ENCODE data around the gene FOXP1.

FOXP1 gene

GRCh38 chr3:71307991-71308697 lies 275.4 kb downstream of the FOXP1 start:
- H3K27me3 ChIP-seq (replicated peaks; ENCODE audit: control insufficient read depth, insufficient read depth, low read length) = no peaks in the 10 kb centered on the region
- H3K36me3 ChIP-seq (ENCODE audit: control insufficient read depth, insufficient read depth, low read length, severe bottlenecking) = no peaks in the 10 kb centered on the region
- H3K9ac ChIP-seq (ENCODE audit: low read length) = no peak overlapping the region
- H3K4me1 ChIP-seq (ENCODE audit: control insufficient read depth, insufficient read depth, low read length) = peaks cover 22% of the 10 kb centered on the region
- no peaks in the 10 kb centered on the region for H3K9me3 ChIP-seq (ENCODE audit: control insufficient read depth, low read length)
- no peak for DNase-seq (ENCODE audit: low read depth)
- no peak overlapping the region for H3K4me3 ChIP-seq (ENCODE audit: low read length)

DNA sequence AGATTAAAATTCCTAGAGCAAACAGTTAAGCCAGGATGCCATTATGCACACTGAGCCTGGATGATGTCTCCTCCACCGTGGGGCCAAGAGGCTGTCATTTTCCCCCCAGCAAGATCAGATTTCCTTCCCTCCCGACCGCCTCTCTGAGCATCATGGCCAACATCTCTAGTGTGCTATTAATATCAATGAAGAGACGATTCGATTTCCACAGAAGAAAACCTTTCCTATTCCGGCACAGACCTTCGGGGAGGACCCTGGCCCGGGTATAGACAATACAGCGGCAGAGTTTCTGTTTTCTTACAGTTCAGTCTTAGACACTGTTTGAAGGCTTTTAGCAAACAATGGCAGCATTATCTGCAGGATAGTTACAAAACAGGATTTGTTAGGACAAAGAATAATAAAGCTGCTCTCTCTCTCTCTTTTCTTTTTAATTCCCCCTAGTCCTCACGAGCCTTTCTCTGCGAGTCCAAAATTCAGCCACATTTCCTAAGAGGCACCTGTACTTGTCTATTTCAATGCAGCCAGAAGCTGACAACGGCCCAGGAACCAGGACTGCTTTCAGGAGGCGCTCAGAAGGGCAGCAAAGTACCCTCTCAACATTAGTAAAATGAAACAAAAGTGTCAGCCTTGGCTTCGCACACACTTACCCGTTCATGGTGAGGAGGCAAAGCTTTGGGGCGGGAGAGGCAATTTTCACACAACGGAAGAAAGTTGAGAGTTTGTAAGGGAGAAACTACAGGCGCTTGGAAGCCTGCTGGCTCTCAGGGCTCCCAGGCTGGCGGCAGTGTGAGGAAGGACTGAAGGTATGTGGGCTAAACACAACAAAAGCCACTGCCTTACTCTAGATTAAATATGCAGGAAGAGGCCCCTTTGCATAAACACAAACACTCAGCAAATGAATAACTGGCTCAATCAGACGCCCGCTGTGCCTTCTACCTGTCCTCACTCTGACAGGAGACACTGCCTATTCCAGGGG lies 278.0 kb downstream of the FOXP1 start:
- Histone ChIP-seq H3K36me3 (ENCODE audit: control insufficient read depth, insufficient read depth, low read length, severe bottlenecking) (no peaks in the 10 kb centered on the region), H3K4me3 (ENCODE audit: low read length) (peak overlapping the region; percentile 73), H3K9ac (ENCODE audit: low read length) (peak overlapping the region; percentile 33), H3K27me3 (replicated peaks; ENCODE audit: control insufficient read depth, insufficient read depth, low read length) (no peaks in the 10 kb centered on the region), H3K4me1 (ENCODE audit: control insufficient read depth, insufficient read depth, low read length) (peaks cover 18% of the 10 kb centered on the region), H3K9me3 (ENCODE audit: control insufficient read depth, low read length) (no peaks in the 10 kb centered on the region)
- DNase-seq (ENCODE audit: low read depth) = peak; percentile 42

GRCh38 chr3:71304684-71305083 lies 278.8 kb downstream of the FOXP1 start:
- H3K27me3 ChIP-seq (replicated peaks; ENCODE audit: control insufficient read depth, insufficient read depth, low read length) = no peaks in the 10 kb centered on the region
- H3K9me3 ChIP-seq (ENCODE audit: control insufficient read depth, low read length) = no peaks in the 10 kb centered on the region
- H3K9ac ChIP-seq (ENCODE audit: low read length) = peak overlapping the region; percentile 33
- peaks cover 12% of the 10 kb centered on the region for H3K4me1 ChIP-seq (ENCODE audit: control insufficient read depth, insufficient read depth, low read length)
- peak overlapping the region; percentile 73 for H3K4me3 ChIP-seq (ENCODE audit: low read length)
- peak; percentile 58 for DNase-seq (ENCODE audit: low read depth)
- no peaks in the 10 kb centered on the region for H3K36me3 ChIP-seq (ENCODE audit: control insufficient read depth, insufficient read depth, low read length, severe bottlenecking)

DNA sequence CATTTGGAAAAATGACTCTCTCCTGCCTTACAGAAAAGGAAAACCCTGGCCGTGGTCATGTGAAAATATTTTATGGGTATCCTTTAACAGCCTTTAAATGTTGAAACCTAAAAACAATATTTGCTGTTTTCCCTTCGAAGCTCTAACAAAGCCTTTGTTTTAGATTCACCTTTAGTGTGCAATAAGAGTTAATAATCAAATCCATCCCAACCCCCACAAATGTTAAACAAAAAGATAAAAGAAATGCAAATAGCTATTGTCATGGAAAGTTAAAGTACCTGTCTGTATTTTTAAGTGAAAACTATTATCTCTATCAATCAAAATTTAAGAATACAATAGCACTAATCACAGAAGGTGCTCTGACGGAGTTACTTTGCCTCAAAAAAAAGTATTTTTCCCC lies 279.3 kb downstream of the FOXP1 start:
- no peak overlapping the region for H3K4me3 ChIP-seq (ENCODE audit: low read length)
- no peak overlapping the region for H3K9ac ChIP-seq (ENCODE audit: low read length)
- peaks cover 12% of the 10 kb centered on the region for H3K4me1 ChIP-seq (ENCODE audit: control insufficient read depth, insufficient read depth, low read length)
- H3K36me3 ChIP-seq (ENCODE audit: control insufficient read depth, insufficient read depth, low read length, severe bottlenecking) = no peaks in the 10 kb centered on the region
- H3K9me3 ChIP-seq (ENCODE audit: control insufficient read depth, low read length) = no peaks in the 10 kb centered on the region
- no peak for DNase-seq (ENCODE audit: low read depth)
- H3K27me3 ChIP-seq (replicated peaks; ENCODE audit: control insufficient read depth, insufficient read depth, low read length) = no peaks in the 10 kb centered on the region

GRCh38 chr3:71303627-71304200 lies 279.8 kb downstream of the FOXP1 start:
- H3K27me3 ChIP-seq (replicated peaks; ENCODE audit: control insufficient read depth, insufficient read depth, low read length) = no peaks in the 10 kb centered on the region
- H3K4me3 ChIP-seq (ENCODE audit: low read length) = no peak overlapping the region
- H3K9me3 ChIP-seq (ENCODE audit: control insufficient read depth, low read length) = no peaks in the 10 kb centered on the region
- H3K9ac ChIP-seq (ENCODE audit: low read length) = no peak overlapping the region
- no peaks in the 10 kb centered on the region for H3K36me3 ChIP-seq (ENCODE audit: control insufficient read depth, insufficient read depth, low read length, severe bottlenecking)
- peaks cover 12% of the 10 kb centered on the region for H3K4me1 ChIP-seq (ENCODE audit: control insufficient read depth, insufficient read depth, low read length)
- no peak for DNase-seq (ENCODE audit: low read depth)

GRCh38 chr3:71302604-71303003 lies 280.9 kb downstream of the FOXP1 start:
- Histone ChIP-seq H3K9ac (ENCODE audit: low read length) (no peak overlapping the region), H3K9me3 (ENCODE audit: control insufficient read depth, low read length) (no peaks in the 10 kb centered on the region), H3K4me1 (ENCODE audit: control insufficient read depth, insufficient read depth, low read length) (peaks cover 12% of the 10 kb centered on the region), H3K4me3 (ENCODE audit: low read length) (no peak overlapping the region), H3K36me3 (ENCODE audit: control insufficient read depth, insufficient read depth, low read length, severe bottlenecking) (no peaks in the 10 kb centered on the region), H3K27me3 (replicated peaks; ENCODE audit: control insufficient read depth, insufficient read depth, low read length) (no peaks in the 10 kb centered on the region)
- DNase-seq (ENCODE audit: low read depth) = no peak

GRCh38 chr3:71300951-71301393 lies 282.6 kb downstream of the FOXP1 start:
- peaks cover 12% of the 10 kb centered on the region for H3K4me1 ChIP-seq (ENCODE audit: control insufficient read depth, insufficient read depth, low read length)
- no peaks in the 10 kb centered on the region for H3K9me3 ChIP-seq (ENCODE audit: control insufficient read depth, low read length)
- no peaks in the 10 kb centered on the region for H3K27me3 ChIP-seq (replicated peaks; ENCODE audit: control insufficient read depth, insufficient read depth, low read length)
- H3K4me3 ChIP-seq (ENCODE audit: low read length) = no peak overlapping the region
- H3K9ac ChIP-seq (ENCODE audit: low read length) = no peak overlapping the region
- no peak for DNase-seq (ENCODE audit: low read depth)
- H3K36me3 ChIP-seq (ENCODE audit: control insufficient read depth, insufficient read depth, low read length, severe bottlenecking) = no peaks in the 10 kb centered on the region

DNA sequence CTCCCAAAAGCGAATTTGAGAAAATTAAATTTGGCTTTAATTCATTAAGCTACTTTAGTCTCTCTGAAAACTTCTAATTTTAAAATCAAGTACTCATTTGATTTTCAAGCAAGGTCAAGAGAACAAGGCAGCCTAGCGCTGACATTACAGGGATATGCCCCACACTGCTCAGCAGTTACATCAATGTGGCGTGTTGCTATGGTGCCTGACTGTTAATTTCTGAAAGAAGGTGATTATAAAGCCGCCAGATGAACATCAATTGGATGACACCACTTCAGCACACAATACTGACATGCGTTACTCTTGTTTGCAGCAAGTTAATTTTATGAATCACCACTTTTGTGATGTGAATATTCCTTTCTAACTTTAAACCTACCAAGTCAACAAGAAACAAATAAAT lies 284.4 kb downstream of the FOXP1 start:
- H3K9ac ChIP-seq (ENCODE audit: low read length) = no peak overlapping the region
- H3K4me1 ChIP-seq (ENCODE audit: control insufficient read depth, insufficient read depth, low read length) = no peaks in the 10 kb centered on the region
- no peak for DNase-seq (ENCODE audit: low read depth)
- H3K36me3 ChIP-seq (ENCODE audit: control insufficient read depth, insufficient read depth, low read length, severe bottlenecking) = no peaks in the 10 kb centered on the region
- H3K27me3 ChIP-seq (replicated peaks; ENCODE audit: control insufficient read depth, insufficient read depth, low read length) = no peaks in the 10 kb centered on the region
- H3K9me3 ChIP-seq (ENCODE audit: control insufficient read depth, low read length) = no peaks in the 10 kb centered on the region
- no peak overlapping the region for H3K4me3 ChIP-seq (ENCODE audit: low read length)

GRCh38 chr3:71294919-71295318 lies 288.6 kb downstream of the FOXP1 start:
- Histone ChIP-seq H3K9me3 (ENCODE audit: control insufficient read depth, low read length) (no peaks in the 10 kb centered on the region), H3K9ac (ENCODE audit: low read length) (no peak overlapping the region), H3K4me1 (ENCODE audit: control insufficient read depth, insufficient read depth, low read length) (no peaks in the 10 kb centered on the region), H3K27me3 (replicated peaks; ENCODE audit: control insufficient read depth, insufficient read depth, low read length) (no peaks in the 10 kb centered on the region), H3K4me3 (ENCODE audit: low read length) (no peak overlapping the region), H3K36me3 (ENCODE audit: control insufficient read depth, insufficient read depth, low read length, severe bottlenecking) (no peaks in the 10 kb centered on the region)
- no peak for DNase-seq (ENCODE audit: low read depth)

DNA sequence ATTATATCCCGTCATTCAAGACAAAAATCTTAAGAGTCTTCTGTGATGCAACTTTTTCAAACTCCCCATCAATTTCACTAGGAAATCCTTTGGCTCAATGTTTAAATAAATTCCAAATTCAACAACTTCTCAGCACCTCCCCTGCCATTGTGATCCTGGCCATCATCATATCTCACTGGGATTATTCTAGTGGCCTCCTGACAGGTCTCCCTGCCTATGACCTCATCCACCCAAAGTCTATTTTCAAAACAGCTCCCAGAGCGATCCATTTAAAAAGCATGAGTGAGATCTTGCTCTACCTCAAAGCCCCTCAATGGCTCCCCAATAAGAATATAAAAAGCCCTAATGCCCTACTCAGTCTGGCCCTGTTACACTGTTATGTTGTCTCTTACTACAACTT lies 293.2 kb downstream of the FOXP1 start:
- no peaks in the 10 kb centered on the region for H3K36me3 ChIP-seq (ENCODE audit: control insufficient read depth, insufficient read depth, low read length, severe bottlenecking)
- no peaks in the 10 kb centered on the region for H3K4me1 ChIP-seq (ENCODE audit: control insufficient read depth, insufficient read depth, low read length)
- H3K27me3 ChIP-seq (replicated peaks; ENCODE audit: control insufficient read depth, insufficient read depth, low read length) = no peaks in the 10 kb centered on the region
- no peak for DNase-seq (ENCODE audit: low read depth)
- H3K9ac ChIP-seq (ENCODE audit: low read length) = no peak overlapping the region
- no peaks in the 10 kb centered on the region for H3K9me3 ChIP-seq (ENCODE audit: control insufficient read depth, low read length)
- H3K4me3 ChIP-seq (ENCODE audit: low read length) = no peak overlapping the region

GRCh38 chr3:71288269-71288930 lies 295.1 kb downstream of the FOXP1 start:
- no peak overlapping the region for H3K4me3 ChIP-seq (ENCODE audit: low read length)
- no peak overlapping the region for H3K9ac ChIP-seq (ENCODE audit: low read length)
- H3K36me3 ChIP-seq (ENCODE audit: control insufficient read depth, insufficient read depth, low read length, severe bottlenecking) = no peaks in the 10 kb centered on the region
- H3K9me3 ChIP-seq (ENCODE audit: control insufficient read depth, low read length) = no peaks in the 10 kb centered on the region
- H3K27me3 ChIP-seq (replicated peaks; ENCODE audit: control insufficient read depth, insufficient read depth, low read length) = no peaks in the 10 kb centered on the region
- DNase-seq (ENCODE audit: low read depth) = peak; percentile 71
- H3K4me1 ChIP-seq (ENCODE audit: control insufficient read depth, insufficient read depth, low read length) = no peaks in the 10 kb centered on the region
